ENCODE measurements around the gene ASB16. TPM values are rescaled to one million over a fixed set of nuclear protein-coding genes. Genes with fewer than 3 reads are reported as not detected.

ASB16 gene
- total RNA-seq, 4 donors from 2014 or later = not detected

- TF ChIP-seq, protein P1, sequence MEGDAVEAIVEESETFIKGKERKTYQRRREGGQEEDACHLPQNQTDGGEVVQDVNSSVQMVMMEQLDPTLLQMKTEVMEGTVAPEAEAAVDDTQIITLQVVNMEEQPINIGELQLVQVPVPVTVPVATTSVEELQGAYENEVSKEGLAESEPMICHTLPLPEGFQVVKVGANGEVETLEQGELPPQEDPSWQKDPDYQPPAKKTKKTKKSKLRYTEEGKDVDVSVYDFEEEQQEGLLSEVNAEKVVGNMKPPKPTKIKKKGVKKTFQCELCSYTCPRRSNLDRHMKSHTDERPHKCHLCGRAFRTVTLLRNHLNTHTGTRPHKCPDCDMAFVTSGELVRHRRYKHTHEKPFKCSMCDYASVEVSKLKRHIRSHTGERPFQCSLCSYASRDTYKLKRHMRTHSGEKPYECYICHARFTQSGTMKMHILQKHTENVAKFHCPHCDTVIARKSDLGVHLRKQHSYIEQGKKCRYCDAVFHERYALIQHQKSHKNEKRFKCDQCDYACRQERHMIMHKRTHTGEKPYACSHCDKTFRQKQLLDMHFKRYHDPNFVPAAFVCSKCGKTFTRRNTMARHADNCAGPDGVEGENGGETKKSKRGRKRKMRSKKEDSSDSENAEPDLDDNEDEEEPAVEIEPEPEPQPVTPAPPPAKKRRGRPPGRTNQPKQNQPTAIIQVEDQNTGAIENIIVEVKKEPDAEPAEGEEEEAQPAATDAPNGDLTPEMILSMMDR (IDR thresholded peaks at IDR 0.05; ENCODE audit: low read depth) = no peak
Measured at GRCh38 chr17:44159519-44160210, 10.8 kb upstream of the ASB16 start.

DNA sequence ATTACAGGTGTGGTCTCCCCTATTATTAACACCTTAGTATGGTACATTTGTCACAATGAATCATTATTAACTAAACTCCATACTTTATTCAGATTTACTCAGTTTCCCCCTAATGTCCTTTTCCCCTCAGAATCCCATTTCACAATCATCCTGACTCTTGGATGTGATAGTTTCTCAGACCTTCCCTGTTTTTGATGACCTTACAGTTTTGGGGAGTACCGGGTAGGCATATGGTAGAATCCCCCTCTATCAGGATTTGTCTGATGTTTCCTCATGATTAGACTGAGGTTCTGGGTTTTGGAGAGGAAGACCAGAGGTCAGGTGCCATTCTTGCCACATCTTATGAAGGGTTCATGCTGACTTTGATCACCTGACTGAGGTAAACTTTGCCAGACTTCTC, 6.0 kb upstream of the ASB16 start:
- TF ChIP-seq, protein P1 (IDR thresholded peaks at IDR 0.05; ENCODE audit: low read depth) = no peak

DNA sequence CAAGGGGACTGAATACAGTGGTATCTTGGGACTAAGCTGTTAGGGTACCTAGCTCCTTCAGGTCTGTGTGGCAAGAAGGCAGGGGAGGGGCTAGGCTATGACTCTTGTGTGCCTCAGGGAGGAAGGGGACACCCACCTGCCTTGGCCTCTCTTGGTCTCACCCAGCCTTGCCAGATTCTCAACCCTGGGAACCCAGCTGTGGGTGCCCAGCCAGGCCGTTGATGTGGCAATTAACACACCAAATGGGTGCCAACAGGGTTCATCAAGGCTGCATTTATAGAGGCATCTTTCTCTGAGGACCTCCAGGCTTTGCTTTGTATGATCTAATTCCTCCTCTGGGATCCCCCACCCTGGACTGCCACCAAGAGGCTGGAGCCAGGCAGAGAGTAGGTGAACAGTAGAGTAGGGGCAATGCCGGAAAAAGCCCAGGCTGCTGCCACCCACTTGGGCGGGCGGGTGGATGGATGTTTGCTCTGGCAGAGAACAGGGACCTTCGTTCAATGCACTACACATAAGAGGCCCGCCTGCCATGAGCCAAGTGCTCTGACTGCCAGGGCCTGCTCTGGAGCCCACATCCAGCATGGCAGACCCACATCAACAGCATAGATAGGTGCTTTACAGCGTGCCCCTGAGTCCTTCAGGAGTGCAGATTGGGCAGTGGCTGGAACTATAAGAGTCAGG, 3.2 kb upstream of the ASB16 start:
- TF ChIP-seq, protein P1 (IDR thresholded peaks at IDR 0.05; ENCODE audit: low read depth) = no peak

GRCh38 chr17:44170135-44170498, 387 bp upstream of the ASB16 start:
- TF ChIP-seq, protein P1 (IDR thresholded peaks at IDR 0.05; ENCODE audit: low read depth) = no peak

- TF ChIP-seq, protein P1 (IDR thresholded peaks at IDR 0.05; ENCODE audit: low read depth) = no peak
Measured at GRCh38 chr17:44171931-44172455, 1.5 kb downstream of the ASB16 start.

- TF ChIP-seq, protein P1 (IDR thresholded peaks at IDR 0.05; ENCODE audit: low read depth) = no peak
Measured at GRCh38 chr17:44174427-44174826, 3.9 kb downstream of the ASB16 start.

DNA sequence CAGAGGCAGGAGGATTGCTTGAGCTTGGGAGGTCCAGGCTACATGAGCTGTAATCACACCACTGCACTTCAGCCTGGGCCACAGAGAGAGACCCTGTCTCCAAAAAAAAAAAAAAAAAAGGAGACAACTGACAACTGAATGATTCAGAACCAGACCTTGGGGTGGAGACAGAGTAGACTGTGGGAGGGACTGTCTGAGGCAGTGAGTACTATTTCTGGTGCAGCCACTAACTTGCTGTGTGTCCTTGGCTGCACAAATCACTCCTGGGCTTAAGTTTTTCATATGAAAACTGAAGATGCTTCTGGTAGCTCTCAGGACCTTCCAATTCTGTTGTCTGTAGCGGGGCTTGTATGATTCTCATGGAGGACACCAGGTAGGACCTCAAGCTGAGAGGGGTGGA, 5.8 kb downstream of the ASB16 start:
- TF ChIP-seq, protein P1 (IDR thresholded peaks at IDR 0.05; ENCODE audit: low read depth) = no peak
